ENCODE measurements around the gene MINK1.
A peak's percentile ranks its signal among the peaks of the same experiment; 100 is the strongest.

MINK1 gene

DNA sequence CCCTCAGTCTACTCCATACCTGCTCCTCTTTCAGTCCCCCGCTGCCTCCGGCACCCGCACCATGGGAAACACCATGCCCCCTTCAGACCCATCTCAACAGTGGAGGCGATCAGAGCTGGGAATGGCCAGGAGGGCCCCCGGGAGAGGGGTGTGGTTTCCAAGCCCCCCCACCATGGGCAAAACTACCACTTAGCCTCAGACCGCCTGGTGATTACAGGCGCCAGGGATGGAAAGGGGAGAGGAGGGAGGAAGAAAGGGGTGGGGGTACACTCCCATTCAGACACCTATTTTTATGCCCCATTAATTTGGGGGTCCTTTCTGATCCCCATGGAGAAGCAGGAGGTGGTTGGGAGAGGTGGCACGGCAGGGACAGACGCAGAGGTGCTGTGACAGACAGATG lies 30.9 kb upstream of the MINK1 start, which contains the start of gene C17orf114:
TSS of gene C17orf114 (minus strand) at position 101 of the 400 bp plus-strand sequence.
- no peaks in the 10 kb centered on the region for H3K9me3 Mint-ChIP-seq
- no peak within 1 kb of the TSS for H3K4me3 Mint-ChIP-seq
- no peaks in the 10 kb centered on the region for H3K27me3 Mint-ChIP-seq
- H3K27ac Mint-ChIP-seq: peak within 1 kb of the TSS; percentile 68
- peaks cover 18 to 20% of the 10 kb centered on the region in 2 donors for H3K36me3 Mint-ChIP-seq
- peaks cover 13 to 22% of the 10 kb centered on the region in 2 donors for H3K4me1 Mint-ChIP-seq
- DNase-seq (no peak), ATAC-seq (replicated peaks) (no peak)

DNA sequence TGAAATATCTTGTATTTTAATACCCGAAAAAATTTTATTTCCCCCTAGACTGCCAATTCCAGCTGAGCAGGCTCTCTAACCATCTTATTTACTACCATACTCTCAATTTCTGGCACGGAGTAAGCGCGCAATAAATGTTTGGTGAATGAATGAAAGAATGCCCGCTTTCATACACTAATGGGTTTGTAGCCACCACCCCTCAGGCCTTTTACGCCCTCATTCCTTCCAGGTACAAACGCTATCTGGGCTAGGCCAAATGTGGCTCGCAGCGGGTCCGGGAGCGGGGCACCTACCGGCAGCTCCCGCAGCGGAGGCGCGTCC lies 26.7 kb upstream of the MINK1 start:
- H3K4me1 Mint-ChIP-seq: peaks cover 12 to 29% of the 10 kb centered on the region in 2 donors
- DNase-seq: no peak
- peak overlapping the region; percentile 31 for H3K27ac Mint-ChIP-seq
- no peaks in the 10 kb centered on the region for H3K9me3 Mint-ChIP-seq
- ATAC-seq (replicated peaks): no peak
- no peaks in the 10 kb centered on the region for H3K27me3 Mint-ChIP-seq
- peaks cover 13 to 19% of the 10 kb centered on the region in 2 donors for H3K36me3 Mint-ChIP-seq
- H3K4me3 Mint-ChIP-seq: peak overlapping the region; percentile 63 to 78

DNA sequence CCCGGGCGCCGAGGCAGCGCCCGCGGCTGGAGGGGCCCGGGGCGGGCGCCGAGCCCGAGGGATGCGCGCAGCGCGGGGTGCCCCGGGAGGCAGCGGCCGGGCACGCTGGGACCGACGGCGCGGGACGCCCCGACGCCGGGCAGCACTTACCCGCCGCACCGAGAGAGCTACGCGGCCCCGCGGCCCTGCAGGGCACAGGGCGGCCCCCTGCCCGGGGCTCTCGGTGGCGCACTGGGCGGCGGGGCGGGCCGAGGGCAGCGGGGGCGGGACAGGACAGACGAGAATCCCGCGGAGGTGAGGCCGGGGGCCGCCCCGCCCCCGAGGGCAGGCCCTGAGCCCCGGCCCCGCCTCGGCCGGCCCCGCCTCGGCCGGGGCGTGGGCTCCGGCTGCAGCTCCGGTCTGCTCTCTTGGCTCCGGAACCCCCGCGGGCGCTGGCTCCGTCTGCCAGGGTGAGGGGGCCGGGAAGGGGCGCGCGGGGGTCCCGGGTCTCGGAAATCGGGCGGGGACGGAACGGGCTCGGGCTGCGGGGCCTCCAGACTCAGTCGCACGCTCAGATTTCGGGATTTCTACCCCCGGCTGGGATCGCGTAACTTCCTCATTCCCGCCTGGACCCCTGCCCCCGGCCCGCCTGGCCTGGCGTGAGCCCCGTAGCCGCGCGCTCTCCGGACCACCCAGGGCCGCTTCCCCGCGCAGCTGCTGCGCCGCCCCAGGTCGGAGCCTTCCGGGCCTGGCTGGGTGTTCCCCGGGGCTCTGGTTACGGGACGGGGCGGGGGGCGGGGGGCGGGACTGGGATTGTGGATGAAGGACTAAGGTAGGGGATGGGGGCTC lies 26.1 kb upstream of the MINK1 start, which contains the start of gene PLD2:
TSS of gene PLD2 (plus strand) at position 376 of the 828 bp plus-strand sequence. CDS start 621 bp downstream, outside the sequence.
- Mint-ChIP-seq H3K4me3 (peak within 1 kb of the TSS; percentile 81 to 83), H3K4me1 (peaks cover 12 to 28% of the 10 kb centered on the region in 2 donors), H3K27ac (peak within 1 kb of the TSS; percentile 86), H3K36me3 (peaks cover 13 to 21% of the 10 kb centered on the region in 2 donors), H3K27me3 (no peaks in the 10 kb centered on the region), H3K9me3 (no peaks in the 10 kb centered on the region)
- DNase-seq (peak; percentile 80), ATAC-seq (replicated peaks) (peak; percentile 97 to 98)

DNA sequence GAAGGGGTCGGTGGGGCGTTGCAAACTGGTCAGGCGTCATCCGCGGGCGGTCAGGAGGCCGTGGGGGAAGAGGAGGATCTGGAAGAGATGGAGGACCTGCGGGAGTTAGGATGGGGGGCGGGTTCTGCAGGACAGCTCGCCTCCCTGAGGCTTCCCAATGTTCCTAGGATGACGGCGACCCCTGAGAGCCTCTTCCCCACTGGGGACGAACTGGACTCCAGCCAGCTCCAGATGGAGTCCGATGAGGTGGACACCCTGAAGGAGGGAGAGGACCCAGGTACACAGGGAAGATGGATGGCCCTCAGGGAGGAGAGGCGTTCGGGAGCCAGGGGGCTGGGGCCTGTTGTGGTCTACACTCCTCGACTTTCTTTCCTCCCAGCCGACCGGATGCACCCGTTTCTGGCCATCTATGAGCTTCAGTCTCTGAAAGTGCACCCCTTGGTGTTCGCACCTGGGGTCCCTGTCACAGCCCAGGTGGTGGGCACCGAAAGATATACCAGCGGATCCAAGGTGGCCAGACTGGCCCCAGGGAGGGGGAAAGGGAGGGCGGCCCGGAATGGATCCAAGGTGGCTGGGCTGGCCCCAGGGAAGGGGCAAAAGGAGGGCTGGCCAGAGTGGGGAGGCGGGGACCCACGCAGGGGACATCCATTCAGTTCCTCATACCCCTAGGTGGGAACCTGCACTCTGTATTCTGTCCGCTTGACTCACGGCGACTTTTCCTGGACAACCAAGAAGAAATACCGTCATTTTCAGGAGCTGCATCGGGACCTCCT lies 25.3 kb upstream of the MINK1 start:
- ATAC-seq (replicated peaks): no peak
- no peak for DNase-seq
- H3K27me3 Mint-ChIP-seq: no peaks in the 10 kb centered on the region
- H3K9me3 Mint-ChIP-seq: no peaks in the 10 kb centered on the region
- peaks cover 13 to 26% of the 10 kb centered on the region in 2 donors for H3K36me3 Mint-ChIP-seq
- H3K27ac Mint-ChIP-seq: peak overlapping the region; percentile 86
- peak overlapping the region; percentile 81 to 83 for H3K4me3 Mint-ChIP-seq
- peaks cover 12 to 28% of the 10 kb centered on the region in 2 donors for H3K4me1 Mint-ChIP-seq

DNA sequence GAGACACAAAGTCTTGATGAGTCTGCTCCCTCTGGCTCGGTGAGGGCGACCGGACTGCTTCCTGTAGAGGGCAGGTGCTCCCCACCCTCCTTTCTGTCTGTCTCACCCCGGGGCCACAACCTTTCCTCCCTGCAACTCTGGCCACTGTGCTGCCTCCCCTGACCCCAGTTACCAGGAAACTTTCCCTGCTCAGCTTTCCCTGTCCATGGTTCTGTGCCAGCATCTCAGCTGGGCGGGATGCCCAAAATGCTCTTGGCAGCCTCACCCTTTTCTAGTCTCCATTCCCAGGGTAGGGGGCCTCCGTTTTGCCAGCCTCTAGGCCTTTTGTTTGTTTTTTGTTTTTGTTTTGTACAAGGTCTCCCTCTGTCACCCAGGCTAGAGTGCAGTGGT lies 24.8 kb upstream of the MINK1 start:
- H3K36me3 Mint-ChIP-seq: peaks cover 13 to 26% of the 10 kb centered on the region in 2 donors
- H3K27me3 Mint-ChIP-seq: no peaks in the 10 kb centered on the region
- H3K9me3 Mint-ChIP-seq: no peaks in the 10 kb centered on the region
- H3K4me3 Mint-ChIP-seq: peak overlapping the region; percentile 81 to 83
- DNase-seq (no peak), ATAC-seq (replicated peaks) (no peak)
- no peak overlapping the region for H3K27ac Mint-ChIP-seq
- H3K4me1 Mint-ChIP-seq: peaks cover 12 to 28% of the 10 kb centered on the region in 2 donors

DNA sequence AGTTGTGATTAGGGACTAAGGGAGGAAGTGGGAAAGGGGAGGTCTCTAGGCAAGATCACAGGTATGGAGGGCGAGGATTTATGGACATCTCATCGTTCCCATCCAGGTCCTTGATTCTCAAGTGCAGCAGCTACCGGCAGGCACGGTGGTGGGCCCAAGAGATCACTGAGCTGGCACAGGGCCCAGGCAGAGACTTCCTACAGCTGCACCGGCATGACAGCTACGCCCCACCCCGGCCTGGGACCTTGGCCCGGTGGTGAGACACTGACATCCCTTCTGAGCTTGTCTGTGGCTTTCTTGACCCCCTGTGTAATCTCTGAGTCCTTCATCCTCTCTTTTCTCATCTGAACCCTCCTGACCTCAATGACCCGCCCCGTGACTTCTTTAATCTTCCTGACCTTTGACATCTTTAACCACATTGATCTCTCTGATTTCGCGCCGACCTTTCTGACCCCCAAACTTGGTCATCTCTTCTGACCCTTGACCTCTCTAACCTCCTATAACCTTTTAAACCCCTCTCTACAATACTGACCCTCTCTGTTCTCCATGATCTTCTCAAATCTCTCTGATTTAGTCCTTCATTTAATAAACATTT lies 22.3 kb upstream of the MINK1 start:
- no peak for DNase-seq
- peaks cover 27 to 44% of the 10 kb centered on the region in 2 donors for H3K36me3 Mint-ChIP-seq
- no peaks in the 10 kb centered on the region for H3K9me3 Mint-ChIP-seq
- no peaks in the 10 kb centered on the region for H3K27me3 Mint-ChIP-seq
- H3K4me3 Mint-ChIP-seq: no peak overlapping the region
- H3K27ac Mint-ChIP-seq: no peak overlapping the region
- ATAC-seq (replicated peaks): no peak
- H3K4me1 Mint-ChIP-seq: peaks cover 12 to 28% of the 10 kb centered on the region in 2 donors

DNA sequence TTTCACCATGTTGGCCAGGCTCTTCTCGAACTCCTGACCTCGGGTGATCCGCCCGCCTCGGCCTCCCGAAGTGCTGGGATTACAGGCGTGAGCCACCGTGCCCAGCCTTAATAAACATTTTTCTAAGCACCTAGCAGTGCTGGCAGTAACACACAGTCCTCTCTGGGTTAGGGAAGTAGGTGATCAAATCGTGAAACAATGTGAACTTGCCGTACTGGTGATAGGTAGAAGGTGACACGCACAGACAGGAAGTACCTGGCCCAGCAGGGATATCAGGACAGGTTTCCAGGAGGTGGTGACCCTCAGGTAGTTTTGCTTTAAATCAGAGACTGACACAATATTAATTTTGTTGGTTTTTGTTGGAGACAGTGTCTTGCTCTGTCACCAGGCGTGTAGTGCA lies 21.7 kb upstream of the MINK1 start:
- H3K4me3 Mint-ChIP-seq: no peak overlapping the region
- ATAC-seq (replicated peaks): no peak
- peaks cover 34 to 51% of the 10 kb centered on the region in 2 donors for H3K36me3 Mint-ChIP-seq
- no peak overlapping the region for H3K27ac Mint-ChIP-seq
- peaks cover 11 to 28% of the 10 kb centered on the region in 2 donors for H3K4me1 Mint-ChIP-seq
- H3K27me3 Mint-ChIP-seq: no peaks in the 10 kb centered on the region
- H3K9me3 Mint-ChIP-seq: no peaks in the 10 kb centered on the region
- no peak for DNase-seq

DNA sequence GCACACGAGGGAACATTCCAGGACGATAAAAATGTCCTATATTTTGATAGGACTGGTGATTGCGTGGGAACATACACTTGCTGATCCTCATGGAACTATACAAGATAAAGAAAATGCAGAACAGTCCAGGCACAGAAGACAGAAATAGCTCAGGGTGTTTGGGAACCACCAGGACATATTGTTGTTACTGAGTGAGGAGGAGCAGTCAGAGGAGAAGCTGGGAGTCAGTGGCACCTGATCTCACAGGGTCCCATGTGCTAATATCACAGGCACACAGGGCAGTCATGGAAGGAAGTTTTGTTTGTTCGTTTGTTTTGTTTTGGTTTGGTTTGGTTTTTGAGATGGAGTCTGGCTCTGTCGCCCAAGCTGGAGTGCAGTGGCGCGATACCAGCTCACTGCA lies 20.4 kb upstream of the MINK1 start:
- Mint-ChIP-seq H3K27me3 (no peaks in the 10 kb centered on the region), H3K9me3 (no peaks in the 10 kb centered on the region), H3K36me3 (peaks cover 44 to 60% of the 10 kb centered on the region in 2 donors), H3K4me1 (peaks cover 8 to 25% of the 10 kb centered on the region in 2 donors), H3K27ac (no peak overlapping the region), H3K4me3 (no peak overlapping the region)
- ATAC-seq (replicated peaks) (no peak), DNase-seq (no peak)

DNA sequence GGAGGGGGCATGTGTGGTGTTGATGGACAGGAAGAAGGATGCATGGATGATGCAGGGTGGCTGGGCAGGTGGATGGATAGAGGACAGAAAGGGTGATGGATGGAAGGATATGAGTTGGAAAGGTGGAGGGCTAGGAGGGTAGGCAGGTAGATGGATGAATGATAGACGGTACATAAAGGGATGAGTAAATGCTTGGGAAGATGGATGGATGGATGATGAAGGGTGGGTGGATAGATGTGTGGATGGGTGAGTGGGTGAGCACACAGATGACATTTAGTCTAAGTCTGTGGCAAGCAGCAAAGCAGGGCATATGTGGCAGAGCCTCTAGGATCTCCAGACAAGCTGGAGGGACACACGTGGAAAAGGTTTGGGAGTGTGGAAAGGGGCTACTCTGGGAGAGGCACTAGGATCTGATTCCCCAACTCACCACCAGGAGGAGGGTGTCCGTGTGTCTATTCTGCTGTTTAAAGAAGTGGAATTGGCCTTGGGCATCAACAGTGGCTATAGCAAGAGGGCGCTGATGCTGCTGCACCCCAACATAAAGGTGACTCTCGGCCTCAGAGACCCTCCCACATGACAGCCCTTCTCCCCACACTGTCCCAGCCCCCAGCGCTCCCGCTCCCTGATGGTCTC lies 18.0 kb upstream of the MINK1 start:
- DNase-seq (no peak), ATAC-seq (replicated peaks) (no peak)
- Mint-ChIP-seq H3K9me3 (no peaks in the 10 kb centered on the region), H3K4me3 (no peak overlapping the region), H3K36me3 (peaks cover 48 to 63% of the 10 kb centered on the region in 2 donors), H3K27ac (no peak overlapping the region), H3K4me1 (peaks cover 0 to 8% of the 10 kb centered on the region in 2 donors), H3K27me3 (no peaks in the 10 kb centered on the region)

DNA sequence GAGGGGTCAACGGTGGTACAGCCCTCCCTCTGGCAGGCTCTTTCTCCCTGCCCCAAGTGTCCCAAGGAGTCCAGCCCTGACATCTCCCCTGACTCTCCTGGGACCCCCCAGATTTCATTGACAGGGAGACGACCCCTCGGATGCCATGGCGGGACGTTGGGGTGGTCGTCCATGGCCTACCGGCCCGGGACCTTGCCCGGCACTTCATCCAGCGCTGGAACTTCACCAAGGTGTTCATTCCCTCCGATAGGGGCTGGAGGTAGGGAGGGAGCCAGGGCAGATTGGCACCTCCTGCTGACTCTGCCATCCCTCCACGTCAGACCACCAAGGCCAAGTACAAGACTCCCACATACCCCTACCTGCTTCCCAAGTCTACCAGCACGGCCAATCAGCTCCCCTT lies 16.3 kb upstream of the MINK1 start:
- Mint-ChIP-seq H3K36me3 (peaks cover 43 to 57% of the 10 kb centered on the region in 2 donors), H3K4me3 (no peak overlapping the region), H3K9me3 (no peaks in the 10 kb centered on the region), H3K4me1 (no peaks in the 10 kb centered on the region), H3K27ac (no peak overlapping the region), H3K27me3 (no peaks in the 10 kb centered on the region)
- no peak for DNase-seq
- no peak for ATAC-seq (replicated peaks)

DNA sequence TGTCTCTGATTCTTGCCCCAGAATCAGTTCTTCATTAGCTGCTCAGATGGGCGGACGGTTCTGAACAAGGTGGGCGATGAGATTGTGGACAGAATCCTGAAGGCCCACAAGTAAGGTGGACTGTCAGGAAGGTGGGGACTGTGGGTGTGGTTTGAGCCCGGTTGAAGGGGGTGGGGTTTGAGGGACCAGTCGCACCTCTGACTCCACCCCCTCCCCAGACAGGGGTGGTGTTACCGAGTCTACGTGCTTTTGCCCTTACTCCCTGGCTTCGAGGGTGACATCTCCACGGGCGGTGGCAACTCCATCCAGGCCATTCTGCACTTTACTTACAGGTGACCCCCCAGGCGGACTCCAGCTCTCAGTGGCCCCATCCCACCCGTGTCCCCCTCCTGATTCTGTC lies 14.9 kb upstream of the MINK1 start:
- Mint-ChIP-seq H3K4me3 (no peak overlapping the region), H3K27ac (no peak overlapping the region), H3K4me1 (no peaks in the 10 kb centered on the region), H3K9me3 (no peaks in the 10 kb centered on the region), H3K27me3 (no peaks in the 10 kb centered on the region), H3K36me3 (peaks cover 47 to 58% of the 10 kb centered on the region in 2 donors)
- no peak for ATAC-seq (replicated peaks)
- DNase-seq: no peak

DNA sequence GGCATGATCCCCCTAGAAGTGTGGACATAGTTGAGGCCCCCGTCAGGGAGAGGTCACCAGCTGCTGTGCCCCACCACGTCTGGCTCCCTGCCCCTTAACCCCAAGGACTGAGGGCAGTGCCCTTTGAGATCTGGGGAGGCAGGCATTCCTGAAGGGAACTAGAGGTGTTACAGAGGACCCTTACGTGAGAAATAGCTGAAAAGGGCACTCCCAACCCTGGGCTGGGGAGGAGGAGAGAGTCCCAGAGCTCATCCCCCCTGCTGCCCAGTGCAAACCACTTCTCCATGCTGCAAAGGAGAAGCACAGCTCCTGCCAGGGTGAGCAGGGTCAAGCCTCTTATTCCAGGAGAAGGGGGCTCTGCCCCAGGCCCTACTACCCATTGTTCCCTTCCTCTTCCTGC lies 10.3 kb upstream of the MINK1 start:
- H3K27me3 Mint-ChIP-seq: no peaks in the 10 kb centered on the region
- DNase-seq (no peak), ATAC-seq (replicated peaks) (no peak)
- H3K4me3 Mint-ChIP-seq: no peak overlapping the region
- peaks cover 15 to 25% of the 10 kb centered on the region in 2 donors for H3K36me3 Mint-ChIP-seq
- no peaks in the 10 kb centered on the region for H3K9me3 Mint-ChIP-seq
- no peaks in the 10 kb centered on the region for H3K4me1 Mint-ChIP-seq
- no peak overlapping the region for H3K27ac Mint-ChIP-seq

DNA sequence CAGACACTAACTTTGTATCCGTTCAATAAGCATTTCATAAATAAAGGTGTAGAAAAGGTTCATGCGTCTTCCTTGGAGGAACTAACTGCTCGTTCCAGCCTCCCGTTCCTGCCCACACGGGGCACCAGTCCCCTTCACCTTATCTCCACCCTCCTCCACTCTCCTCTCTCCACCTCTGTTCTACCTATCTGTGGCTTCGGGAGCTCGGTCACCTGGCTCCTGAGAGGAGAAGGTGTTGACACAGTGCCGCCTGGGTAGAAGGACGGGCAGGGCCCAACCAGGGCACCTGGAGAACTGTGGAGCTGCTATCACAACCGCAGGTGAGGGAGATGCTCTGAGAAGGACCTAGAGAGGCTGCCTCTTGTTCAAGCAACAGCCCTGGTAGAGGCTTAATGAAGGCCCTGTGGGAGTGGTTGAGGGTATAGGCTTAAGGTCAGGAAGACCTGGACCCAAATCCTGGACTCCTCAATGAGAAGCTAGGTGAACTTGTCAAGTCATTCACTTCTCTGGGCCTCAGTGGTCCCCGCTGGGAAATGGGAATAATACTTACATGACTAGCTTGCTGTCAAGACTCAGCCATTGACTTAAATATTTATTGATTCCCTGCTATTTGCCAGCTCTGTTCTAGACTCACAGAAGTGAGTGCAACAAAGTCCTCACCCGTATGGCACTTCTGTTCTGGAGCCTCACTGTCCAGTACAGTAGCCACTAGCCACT lies 9.6 kb upstream of the MINK1 start:
- no peak for ATAC-seq (replicated peaks)
- no peaks in the 10 kb centered on the region for H3K9me3 Mint-ChIP-seq
- H3K36me3 Mint-ChIP-seq: peaks cover 11 to 21% of the 10 kb centered on the region in 2 donors
- no peaks in the 10 kb centered on the region for H3K4me1 Mint-ChIP-seq
- H3K27me3 Mint-ChIP-seq: no peaks in the 10 kb centered on the region
- DNase-seq: no peak
- H3K27ac Mint-ChIP-seq: no peak overlapping the region
- H3K4me3 Mint-ChIP-seq: no peak overlapping the region

All from stimulated activated naive B cell treated with anti-CD40 and anti-IgM and Interleukin-4, amounts not matched to agents 10 μg/mL and 1 μg/mL and 100 μg/mL, for 72 hours (primary cell).